Lower leg skin (tissue), 4 donors: Measurements from ENCODE around the gene NOD1. TPM values are rescaled to one million over a fixed set of nuclear protein-coding genes. Genes with fewer than 3 reads are reported as not detected.

Source experiments
- DNase-seq, 2 donors: peaks; one replicate each; pipeline ENCODE4 v3.0.0-alpha.2; 2019; ENCODE audit warnings: low spot score in 2 of 2
- H3K4me3 ChIP-seq: fragments of 200-600 bp; sonication (generic); 2 replicates; pipeline ENCODE4 v1.5.1; 2017; ENCODE audit warnings: mild to moderate bottlenecking, low read depth; ENCODE audit not compliant: poor library complexity, severe bottlenecking
- CTCF ChIP-seq, 3 donors: fragments of 450-650 bp; IDR thresholded peaks; one replicate each; pipeline ENCODE4 v1.5.1; 2016; ENCODE audit warnings: antibody characterized with exemption in 3 of 3, mild to moderate bottlenecking in 3 of 3, moderate library complexity in 2 of 3
- POLR2A ChIP-seq, 2 donors: fragments of 450-650 bp; IDR thresholded peaks; one replicate each; pipeline ENCODE4 v1.6.1; 2016 to 2017; ENCODE audit warnings: antibody characterized with exemption in 2 of 2, mild to moderate bottlenecking in 1 of 2, moderate library complexity in 1 of 2
- WGBS, 2 donors: methylation state at CpG; one replicate each; pipeline ENCODE4 v1.1.5; 2018; 5-methylcytosine and 5-hydroxymethylcytosine counted together
- intact Hi-C: fragments of 100-400 bp; cut with DNase I; formaldehyde crosslinking; loops from one replicate; pipeline ENCODE4 v1.15.0; 2023; ENCODE audit warnings: low total_unique reads
- total RNA-seq, 4 donors: library from RNA; depleted of rRNA; stranded (reverse); fragments of >200 nt; gene quantifications; one replicate each; pipeline ENCODE4 v1.1.0, GENCODE V29; 2016

NOD1 gene
- total RNA-seq, 4 donors from 2014 or later, result 5.1 to 14.5 (median 10.9) TPM

DNA sequence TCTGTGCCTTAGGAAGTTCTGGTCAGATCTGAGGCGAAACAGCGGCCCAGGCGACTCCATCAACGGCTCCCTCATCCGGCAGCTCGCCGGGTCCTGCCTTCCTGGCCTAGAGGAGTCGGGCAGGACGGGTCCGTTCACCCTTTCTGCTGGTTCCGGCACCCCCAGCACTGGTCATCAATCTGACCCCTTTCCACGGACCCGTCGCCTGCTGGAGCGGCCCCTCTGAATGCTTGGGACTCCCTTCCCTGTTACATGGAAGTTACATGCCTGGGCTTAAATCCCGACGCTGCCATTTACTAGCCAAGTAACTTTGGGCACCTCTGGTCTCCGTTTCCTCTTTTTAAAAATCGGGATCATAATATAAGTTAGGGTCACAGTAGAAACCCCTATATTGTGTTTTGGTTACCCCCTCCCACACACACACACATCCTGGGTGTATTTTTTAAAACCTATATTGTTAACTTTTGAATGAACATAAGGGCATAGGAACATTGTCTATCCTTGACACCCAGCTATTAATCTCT, 26.7 kb upstream of the NOD1 start:
- intact Hi-C loops, result no loop called here
- no peak for DNase-seq
- no peak for TF ChIP-seq CTCF (IDR thresholded peaks at IDR 0.05)
- TF ChIP-seq POLR2A (IDR thresholded peaks at IDR 0.05), result no peak
- WGBS, 2 donors, result 6 to 8% methylated on average over 19 of the region's 19 CpGs
- peak overlapping the region; percentile 23 for H3K4me3 ChIP-seq

DNA sequence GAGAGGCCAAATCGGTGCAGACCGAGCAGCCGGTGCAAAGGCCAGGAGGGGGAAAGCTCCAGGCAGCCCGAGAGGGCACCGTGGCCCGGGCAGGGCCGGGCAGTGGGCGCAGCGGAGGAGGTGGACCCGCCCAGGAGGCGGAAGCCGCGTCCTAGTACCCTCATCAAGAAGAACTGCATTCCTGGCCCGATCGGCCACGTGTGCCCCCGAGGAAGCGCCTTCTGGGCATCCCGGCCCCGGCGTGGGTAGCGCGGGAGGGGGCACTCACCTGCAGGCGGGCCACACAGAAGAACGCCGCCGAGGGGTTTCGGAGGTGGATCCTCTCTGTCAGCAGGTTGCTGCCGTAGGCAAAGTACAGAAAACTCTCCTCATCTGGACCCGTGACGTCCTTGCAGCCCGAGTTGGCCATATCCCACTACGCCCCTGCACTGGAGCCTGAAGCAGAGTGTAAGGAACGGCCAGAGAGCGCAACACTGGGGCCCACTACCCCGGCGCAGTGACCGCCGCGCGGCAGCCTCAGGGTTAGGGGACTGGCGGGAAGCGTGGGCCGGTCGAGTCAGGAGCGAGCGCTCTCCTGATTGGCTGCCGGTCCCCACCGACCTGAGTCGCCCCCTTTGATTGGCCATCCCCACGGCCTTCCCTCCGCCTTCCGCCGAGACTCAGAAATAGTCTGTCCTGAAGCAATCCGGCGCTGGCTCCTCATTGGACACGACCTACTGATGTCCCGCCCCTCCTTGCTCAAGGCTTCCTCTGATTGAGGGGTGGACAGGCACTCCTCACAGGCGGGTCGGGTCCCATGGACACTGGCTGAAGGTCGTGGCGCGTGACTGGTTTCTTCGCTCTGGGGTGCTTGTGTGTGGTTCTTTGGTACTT, 26.0 kb upstream of the NOD1 start, which contains the start of gene GGCT:
Gene GGCT (minus strand): TSS at position 529 of the 873 bp plus-strand sequence. CDS start 120 bp downstream, at position 409.
- intact Hi-C loops, result loop anchor here (5.0 kb wide), 1 partner anchor 217 kb away; no protein-coding TSS in a partner anchor
- WGBS, 2 donors, result 0 to 1% methylated on average over 25 to 34 of the region's 64 CpGs

GRCh38 chr7:30503274-30504212, 25.0 kb upstream of the NOD1 start:
- H3K4me3 ChIP-seq, result peak overlapping the region; percentile 90
- TF ChIP-seq POLR2A (IDR thresholded peaks at IDR 0.05) (no peak), CTCF (IDR thresholded peaks at IDR 0.05) (no peak)
- intact Hi-C loops, result loop anchor here (5.0 kb wide), 1 partner anchor 216 kb away; no protein-coding TSS in a partner anchor
- DNase-seq, result no peak
- WGBS, 2 donors, result 42 to 47% methylated on average over 15 of the region's 15 CpGs

More for the DNA sequence above, 26.0 kb upstream of the NOD1 start, which contains the start of gene GGCT:
- H3K4me3 ChIP-seq, result peak within 1 kb of the TSS; percentile 90
- TF ChIP-seq POLR2A (IDR thresholded peaks at IDR 0.05) (no peak), CTCF (IDR thresholded peaks at IDR 0.05) (no peak)
- peak; percentile 100 for DNase-seq

- no peak overlapping the region for H3K4me3 ChIP-seq
- 66 to 73% methylated on average over 2 of the region's 2 CpGs for WGBS, 2 donors
- no peak for DNase-seq
- no peak for TF ChIP-seq CTCF (IDR thresholded peaks at IDR 0.05)
- TF ChIP-seq POLR2A (IDR thresholded peaks at IDR 0.05), result no peak
- intact Hi-C loops, result loop anchor here (5.0 kb wide), 1 partner anchor 215 kb away; no protein-coding TSS in a partner anchor
Observed at GRCh38 chr7:30502470-30503251, 24.1 kb upstream of the NOD1 start.

DNA sequence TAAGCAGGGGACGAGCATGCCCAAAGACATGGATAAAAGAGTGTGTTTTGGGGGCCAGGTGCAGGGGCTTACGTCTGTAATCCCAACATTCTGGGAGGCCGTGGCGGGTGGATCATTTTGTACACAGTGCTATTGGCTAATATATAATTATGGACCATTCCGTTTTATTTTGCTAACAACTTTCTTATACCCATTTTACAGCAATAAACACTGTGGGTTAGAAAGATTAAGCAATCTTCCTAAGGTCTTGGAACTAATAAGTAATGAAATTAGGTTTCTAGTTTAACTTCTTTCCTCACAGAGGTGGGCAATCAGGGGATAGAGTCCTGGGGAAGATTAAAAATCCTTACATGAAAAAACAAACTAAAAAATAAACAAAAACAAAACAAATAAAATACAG, 22.7 kb upstream of the NOD1 start:
- TF ChIP-seq CTCF (IDR thresholded peaks at IDR 0.05), result no peak
- TF ChIP-seq POLR2A (IDR thresholded peaks at IDR 0.05), result no peak
- no peak for DNase-seq
- 94 to 95% methylated on average over 5 of the region's 5 CpGs for WGBS, 2 donors
- intact Hi-C loops, result loop anchor here (5.0 kb wide), 1 partner anchor 214 kb away; no protein-coding TSS in a partner anchor
- no peak overlapping the region for H3K4me3 ChIP-seq
